Choroid plexus epithelial cell (primary cell): Measurements from ENCODE around the gene LMNB1.

Experiments
- DNase-seq: peaks from one replicate; pipeline ENCODE4 v3.0.0-alpha.2; 2010; ENCODE audit warnings: low read depth
- H3K4me3 ChIP-seq: 2 replicates; pipeline ENCODE4 v1.5.1; 2011; ENCODE audit warnings: low read depth, mild to moderate bottlenecking, control low read depth, low read length, moderate library complexity
- CTCF ChIP-seq: conservative IDR thresholded peaks from 2 replicates; pipeline ENCODE4 v1.5.1; 2011; ENCODE audit warnings: low read depth, mild to moderate bottlenecking, control low read depth, inconsistent platforms, low read length, moderate library complexity

Gene LMNB1

GRCh38 chr5:126858441-126858840, 81.5 kb downstream of the LMNB1 start:
- H3K4me3 ChIP-seq, result no peak overlapping the region
- no peak for DNase-seq
- TF ChIP-seq CTCF, result no peak

- no peak for DNase-seq
- no peak for TF ChIP-seq CTCF
- H3K4me3 ChIP-seq, result no peak overlapping the region
These were observed 86.5 kb downstream of the LMNB1 start for GRCh38 chr5:126863402-126863801.

- H3K4me3 ChIP-seq, result no peak overlapping the region
- TF ChIP-seq CTCF, result no peak
- DNase-seq, result no peak
These were observed 87.2 kb downstream of the LMNB1 start for GRCh38 chr5:126864042-126864688.

- no peak for TF ChIP-seq CTCF
- DNase-seq, result peak; percentile 71
- H3K4me3 ChIP-seq, result no peak overlapping the region
These were observed 88.4 kb downstream of the LMNB1 start for GRCh38 chr5:126865299-126865698.

- no peak overlapping the region for H3K4me3 ChIP-seq
- TF ChIP-seq CTCF, result no peak
- DNase-seq, result no peak
These were observed 90.1 kb downstream of the LMNB1 start for GRCh38 chr5:126866851-126867636.

GRCh38 chr5:126868338-126869004, 91.5 kb downstream of the LMNB1 start:
- DNase-seq, result no peak
- no peak overlapping the region for H3K4me3 ChIP-seq
- no peak for TF ChIP-seq CTCF
